Measurements from ENCODE around the gene CBX2.

CBX2 gene

GRCh38 chr17:79788455-79788854 is 10.5 kb downstream of the CBX2 start:
- Histone ChIP-seq H3K27me3 (ENCODE audit: insufficient read depth, low read length) (no peaks in the 10 kb centered on the region), H4K20me1 (ENCODE audit: insufficient read depth, low read length) (no peaks in the 10 kb centered on the region), H3K4me3 (ENCODE audit: low read depth, low read length, poor library complexity, severe bottlenecking) (no peak overlapping the region), H3K27ac (ENCODE audit: low read depth, low read length, poor library complexity, severe bottlenecking) (no peak overlapping the region), H3K36me3 (ENCODE audit: insufficient read depth, low read length) (peaks cover 20% of the 10 kb centered on the region), H3K4me1 (ENCODE audit: insufficient read depth, low read length, severe bottlenecking) (no peaks in the 10 kb centered on the region), H3K9ac (ENCODE audit: low read length) (no peak overlapping the region), H3F3A (ENCODE audit: insufficient read depth, low read length) (no peaks in the 10 kb centered on the region), H3K9me3 (ENCODE audit: low read length) (no peaks in the 10 kb centered on the region), H3K9me2 (ENCODE audit: low read depth, low read length) (no peaks in the 10 kb centered on the region), H3K79me2 (ENCODE audit: insufficient read depth, low read length) (no peaks in the 10 kb centered on the region), H3K4me2 (ENCODE audit: low read length) (no peak overlapping the region), H2AFZ (ENCODE audit: low read length) (no peak overlapping the region)
- TF ChIP-seq EZH2 (IDR thresholded peaks at IDR 0.05; ENCODE audit: borderline replicate concordance, low read length): no peak
- no peak for TF ChIP-seq CTCF (IDR thresholded peaks at IDR 0.05; ENCODE audit: low read length)

- no peaks in the 10 kb centered on the region for H3K9me3 ChIP-seq (ENCODE audit: low read length)
- no peak overlapping the region for H3K9ac ChIP-seq (ENCODE audit: low read length)
- peaks cover 16% of the 10 kb centered on the region for H3K36me3 ChIP-seq (ENCODE audit: insufficient read depth, low read length)
- no peak overlapping the region for H3K4me3 ChIP-seq (ENCODE audit: low read depth, low read length, poor library complexity, severe bottlenecking)
- H3K27ac ChIP-seq (ENCODE audit: low read depth, low read length, poor library complexity, severe bottlenecking): no peak overlapping the region
- no peaks in the 10 kb centered on the region for H3F3A ChIP-seq (ENCODE audit: insufficient read depth, low read length)
- H2AFZ ChIP-seq (ENCODE audit: low read length): no peak overlapping the region
- no peaks in the 10 kb centered on the region for H3K79me2 ChIP-seq (ENCODE audit: insufficient read depth, low read length)
- no peak overlapping the region for H3K4me2 ChIP-seq (ENCODE audit: low read length)
- no peaks in the 10 kb centered on the region for H3K27me3 ChIP-seq (ENCODE audit: insufficient read depth, low read length)
- no peaks in the 10 kb centered on the region for H4K20me1 ChIP-seq (ENCODE audit: insufficient read depth, low read length)
- TF ChIP-seq EZH2 (IDR thresholded peaks at IDR 0.05; ENCODE audit: borderline replicate concordance, low read length) (no peak), CTCF (IDR thresholded peaks at IDR 0.05; ENCODE audit: low read length) (no peak)
- H3K9me2 ChIP-seq (ENCODE audit: low read depth, low read length): no peaks in the 10 kb centered on the region
- no peaks in the 10 kb centered on the region for H3K4me1 ChIP-seq (ENCODE audit: insufficient read depth, low read length, severe bottlenecking)
Observed at GRCh38 chr17:79788989-79789942, 11.3 kb downstream of the CBX2 start.

GRCh38 chr17:79789943-79790804 is 12.2 kb downstream of the CBX2 start:
- H3K4me1 ChIP-seq (ENCODE audit: insufficient read depth, low read length, severe bottlenecking): peaks cover 4% of the 10 kb centered on the region
- no peaks in the 10 kb centered on the region for H3K9me3 ChIP-seq (ENCODE audit: low read length)
- H3K27me3 ChIP-seq (ENCODE audit: insufficient read depth, low read length): no peaks in the 10 kb centered on the region
- no peaks in the 10 kb centered on the region for H3K9me2 ChIP-seq (ENCODE audit: low read depth, low read length)
- no peak overlapping the region for H3K4me2 ChIP-seq (ENCODE audit: low read length)
- no peak overlapping the region for H2AFZ ChIP-seq (ENCODE audit: low read length)
- no peak overlapping the region for H3K4me3 ChIP-seq (ENCODE audit: low read depth, low read length, poor library complexity, severe bottlenecking)
- H3F3A ChIP-seq (ENCODE audit: insufficient read depth, low read length): no peaks in the 10 kb centered on the region
- H3K27ac ChIP-seq (ENCODE audit: low read depth, low read length, poor library complexity, severe bottlenecking): no peak overlapping the region
- no peaks in the 10 kb centered on the region for H4K20me1 ChIP-seq (ENCODE audit: insufficient read depth, low read length)
- peaks cover 16% of the 10 kb centered on the region for H3K36me3 ChIP-seq (ENCODE audit: insufficient read depth, low read length)
- no peaks in the 10 kb centered on the region for H3K79me2 ChIP-seq (ENCODE audit: insufficient read depth, low read length)
- H3K9ac ChIP-seq (ENCODE audit: low read length): no peak overlapping the region
- TF ChIP-seq CTCF (IDR thresholded peaks at IDR 0.05; ENCODE audit: low read length): peak; percentile 83
- TF ChIP-seq EZH2 (IDR thresholded peaks at IDR 0.05; ENCODE audit: borderline replicate concordance, low read length): no peak
